DMS 273 (cell line): ENCODE data around the gene SGMS1.
A peak's percentile ranks its signal among the peaks of the same experiment; 100 is the strongest.
"Not testable (repeated sequence)": the region's sequence is repeated elsewhere in the genome, so short reads cannot be mapped to it uniquely, and the experiment has no call there.

Source experiments
- DNase-seq: peaks from one replicate; lab custom pipeline; 2025; ENCODE audit not compliant: unreplicated experiment; lab: John Stamatoyannopoulos, UW

The SGMS1 gene

DNA sequence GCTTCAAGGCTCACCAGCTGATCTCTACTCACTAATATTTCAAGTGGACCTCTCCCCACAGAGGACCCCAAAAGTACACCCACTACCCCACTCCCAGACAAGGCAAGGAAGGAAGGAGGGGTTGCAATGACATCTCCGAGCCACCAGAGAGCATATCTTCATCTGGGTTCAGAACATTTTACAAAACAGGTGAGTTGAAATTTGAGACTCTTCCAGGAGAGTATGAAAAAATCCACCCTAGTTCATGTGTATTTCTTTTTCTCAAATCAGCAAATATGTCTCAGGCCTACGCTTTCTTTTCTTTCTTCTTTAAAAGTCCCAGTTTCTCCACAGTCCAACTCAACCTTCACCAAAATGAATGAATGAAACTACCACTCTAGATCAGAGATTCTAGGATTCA, 61.9 kb downstream of the SGMS1 start:
- DNase-seq = peak; percentile 32

DNA sequence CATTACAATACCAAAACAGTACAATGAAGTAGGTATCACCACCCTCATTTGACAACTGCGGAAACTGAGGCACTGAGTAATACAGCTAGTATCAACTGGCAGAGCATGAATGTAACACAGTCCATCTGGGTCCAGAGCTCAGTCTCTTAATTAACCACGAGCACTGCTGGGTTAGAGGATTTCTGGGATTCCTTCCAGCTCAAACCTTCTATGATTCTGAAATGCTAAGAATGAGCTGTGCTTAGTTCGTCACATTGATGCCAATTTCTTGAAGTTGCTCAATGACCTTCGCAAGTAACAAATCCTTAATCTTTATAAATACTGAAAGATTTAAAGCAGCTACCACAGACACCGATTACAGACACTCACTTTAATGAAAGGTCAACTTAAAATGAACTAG, 62.5 kb downstream of the SGMS1 start:
- DNase-seq = peak; percentile 27

DNA sequence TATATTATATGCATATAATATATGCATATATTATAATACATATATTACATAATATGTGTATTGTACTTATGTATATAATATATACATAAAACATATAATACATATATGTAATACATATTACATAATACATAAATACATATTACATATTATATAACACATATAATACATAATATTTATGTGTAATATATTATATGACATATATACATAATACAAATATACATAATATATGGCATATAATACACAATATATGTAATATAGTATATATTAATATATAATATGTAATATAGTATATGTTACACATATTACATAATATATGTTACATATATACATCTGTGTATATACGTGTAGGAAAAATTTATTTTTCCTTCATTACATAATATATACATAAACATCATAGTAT, 63.4 kb downstream of the SGMS1 start:
- DNase-seq = no peak

DNA sequence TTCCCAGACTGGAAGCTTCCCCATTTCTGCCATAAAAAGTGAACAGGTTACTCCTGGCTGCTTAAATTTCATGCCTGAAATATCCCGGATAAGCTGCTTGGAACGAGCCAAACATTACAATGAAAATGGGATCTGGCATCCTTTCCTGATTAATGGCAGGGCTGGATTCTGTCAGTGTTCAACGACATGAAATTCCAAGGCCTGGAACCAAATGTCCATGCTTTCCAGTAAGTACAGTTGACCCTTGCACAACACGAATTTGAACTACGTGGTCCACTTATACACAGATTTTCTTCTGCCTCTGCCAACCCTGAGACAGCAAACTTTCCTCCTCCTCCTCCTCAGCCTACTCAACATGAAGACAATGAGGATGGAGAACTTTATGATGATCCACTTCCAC, 65.4 kb downstream of the SGMS1 start:
- no peak for DNase-seq

DNA sequence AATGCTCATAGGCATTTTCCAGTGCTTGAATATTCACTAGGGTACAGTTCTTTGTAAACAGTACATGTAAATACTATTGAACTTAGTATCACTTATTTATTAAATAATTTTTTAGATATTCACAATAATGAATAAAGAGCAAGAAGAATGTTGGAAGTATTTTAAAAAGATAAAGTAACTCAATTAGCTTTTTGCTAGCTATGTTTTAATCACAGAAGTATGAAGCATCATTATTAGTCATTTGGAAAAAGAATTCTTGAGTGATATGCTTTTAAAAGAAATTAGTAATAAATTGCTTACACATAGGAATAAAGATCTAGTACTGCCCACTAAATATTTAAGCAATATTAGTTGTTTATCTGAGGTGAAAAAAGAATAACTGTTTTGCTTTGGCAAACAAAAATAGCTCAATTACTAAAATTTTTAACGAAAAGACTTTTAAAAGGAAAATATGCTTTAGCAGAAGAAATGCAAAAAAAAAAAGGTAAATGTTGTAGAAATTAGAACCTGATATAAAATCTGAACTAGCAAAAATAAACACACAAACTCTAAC, 66.5 kb downstream of the SGMS1 start:
- no peak for DNase-seq

DNA sequence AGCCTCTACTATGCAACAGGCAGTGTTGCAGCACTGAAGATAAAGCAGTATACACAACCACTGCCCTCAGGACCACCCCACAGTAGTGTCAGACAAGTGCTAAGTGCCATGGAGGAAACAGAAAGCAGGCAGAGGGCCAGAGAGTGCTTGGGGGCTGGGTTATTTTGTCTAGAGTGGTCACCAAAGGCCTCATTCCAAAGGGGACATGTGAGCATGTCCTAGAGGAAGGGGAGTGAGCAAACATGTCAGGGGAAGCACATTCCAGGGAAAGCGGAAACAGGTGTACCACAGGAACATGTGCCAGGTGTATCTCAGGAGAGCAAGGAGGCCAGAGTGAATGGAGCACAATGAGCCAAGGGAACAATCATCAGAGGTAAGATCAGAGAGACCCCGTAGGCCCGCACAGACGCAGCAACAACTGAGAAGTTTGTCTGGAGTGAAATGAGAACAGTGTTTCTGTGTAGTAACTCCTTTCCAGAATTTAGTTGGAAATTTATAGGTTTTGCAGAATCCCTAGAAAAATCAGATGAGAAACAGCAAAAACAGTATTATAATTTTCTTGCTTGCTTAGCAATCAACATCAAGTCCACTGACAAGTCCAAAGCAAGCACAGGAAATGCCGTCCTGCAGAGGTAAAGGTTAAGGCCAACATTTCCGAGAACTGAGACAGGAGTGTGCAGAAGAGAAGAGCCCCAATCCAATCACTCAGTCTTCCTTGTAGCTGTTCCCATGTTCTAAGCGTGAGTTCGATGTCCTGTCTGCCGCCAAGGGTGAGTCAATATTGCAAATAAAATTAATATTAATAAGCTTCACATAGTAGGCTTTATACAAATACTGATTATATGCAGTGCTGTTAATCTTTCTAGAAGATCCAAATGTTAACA, 67.3 kb downstream of the SGMS1 start:
- DNase-seq = no peak

DNA sequence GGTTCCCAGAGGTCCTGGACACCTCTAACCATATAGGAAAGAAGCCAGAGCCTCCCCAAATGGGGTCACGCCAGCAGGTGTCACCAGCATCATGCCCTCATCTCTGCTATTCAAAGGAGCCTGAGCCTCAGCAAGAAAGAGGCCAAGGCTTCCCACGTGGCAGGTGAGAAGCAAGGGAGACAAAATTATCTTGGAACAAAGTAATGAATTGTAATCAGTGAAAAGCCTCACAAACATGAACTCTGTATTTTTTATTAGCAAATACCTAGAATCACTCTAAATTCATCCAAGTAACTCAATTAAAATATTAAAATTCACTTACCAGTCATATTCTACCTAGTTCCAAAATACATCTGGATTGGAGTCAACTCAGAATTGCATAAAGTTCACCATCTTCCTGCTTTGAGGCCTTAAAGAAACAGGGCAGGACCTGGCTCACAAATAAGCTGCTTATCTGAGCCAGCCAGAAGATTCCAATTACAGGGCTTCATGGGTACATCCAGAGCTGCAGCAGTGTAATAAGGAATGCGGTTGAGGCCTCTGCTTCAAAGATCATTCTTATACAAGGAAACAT, 68.7 kb downstream of the SGMS1 start:
- peak; percentile 40 for DNase-seq

DNA sequence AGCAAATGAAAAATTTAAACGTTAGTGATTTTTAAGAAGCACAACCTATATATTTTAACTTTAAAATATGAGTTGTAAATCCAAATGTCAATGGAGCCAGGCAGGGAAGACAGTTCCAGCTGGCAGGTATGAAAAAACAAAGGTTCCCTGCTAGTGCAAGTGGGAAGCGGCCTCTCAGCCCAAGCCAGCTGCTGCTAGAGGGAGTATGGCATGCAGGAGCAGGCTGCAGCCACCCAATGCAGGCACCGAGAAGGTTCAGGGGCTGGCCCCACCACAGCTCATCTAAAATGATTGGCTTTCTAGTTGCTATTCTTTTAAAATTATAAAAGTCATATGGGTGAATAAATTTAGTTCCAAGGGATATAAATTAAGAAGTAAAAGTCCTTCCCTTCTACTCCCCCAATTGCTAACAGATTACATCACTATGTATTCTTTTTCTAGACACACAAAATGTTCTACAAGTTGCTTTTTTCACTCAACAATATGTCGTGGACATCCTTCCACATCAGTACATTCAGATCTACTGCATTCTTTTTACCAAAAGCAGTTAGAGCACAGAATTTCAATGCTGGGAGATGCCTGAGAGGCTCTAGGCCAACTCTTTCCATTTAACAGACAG, 69.3 kb downstream of the SGMS1 start:
- DNase-seq = peak; percentile 41

DNA sequence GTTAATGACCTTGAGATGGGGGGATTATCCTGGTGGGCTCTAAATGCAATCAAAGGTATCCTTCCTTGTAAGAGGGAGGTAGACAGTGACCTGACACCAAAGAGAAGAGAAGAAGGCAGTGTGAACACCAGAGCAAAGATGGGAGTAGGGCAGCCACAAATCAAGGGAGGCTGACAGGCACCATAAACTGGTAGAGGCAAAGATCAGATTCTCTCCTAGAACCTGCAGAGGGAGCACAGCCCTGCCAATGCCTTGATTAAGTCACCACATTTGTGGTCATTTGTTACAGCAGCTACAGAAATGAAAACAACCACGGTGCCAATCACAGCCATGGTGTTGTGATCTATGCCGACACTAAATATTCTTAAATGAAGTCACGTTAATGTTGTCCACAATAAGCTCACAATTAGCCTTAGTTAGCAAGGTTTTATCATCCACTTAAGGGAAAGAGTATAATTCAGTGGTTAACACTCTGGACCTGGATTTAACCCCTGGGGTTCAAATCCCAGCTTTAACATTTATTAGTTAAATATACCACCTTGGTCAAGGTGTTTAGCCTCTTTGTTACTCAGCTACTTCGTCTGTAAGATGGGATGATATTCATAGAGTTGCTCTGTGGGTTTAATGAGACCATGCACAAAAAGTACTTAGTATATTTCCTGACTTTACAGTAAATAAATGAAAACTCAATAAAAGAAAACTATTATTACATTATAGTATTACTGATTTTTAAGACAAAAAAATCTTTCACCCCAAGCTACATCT, 70.8 kb downstream of the SGMS1 start:
- DNase-seq = peak; percentile 20

DNA sequence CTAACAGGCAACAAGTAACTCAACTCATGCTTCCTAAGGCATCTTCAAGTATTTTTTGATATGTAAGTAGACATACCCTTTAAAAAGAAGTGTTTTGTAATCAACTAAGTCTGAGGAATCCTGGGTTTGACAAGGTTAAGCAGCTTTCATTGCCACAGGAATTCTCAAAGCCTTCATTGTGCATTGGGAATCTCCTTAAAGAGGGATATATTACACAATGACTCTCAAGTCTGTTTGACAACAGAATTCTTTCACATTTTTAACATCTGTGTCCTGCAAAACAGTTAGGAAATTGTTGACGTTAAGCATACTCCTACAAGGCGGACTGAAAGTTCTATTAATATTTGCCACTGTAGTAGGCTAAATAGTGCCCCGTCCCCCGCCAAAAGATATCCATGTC, 71.4 kb downstream of the SGMS1 start:
- DNase-seq = no peak

DNA sequence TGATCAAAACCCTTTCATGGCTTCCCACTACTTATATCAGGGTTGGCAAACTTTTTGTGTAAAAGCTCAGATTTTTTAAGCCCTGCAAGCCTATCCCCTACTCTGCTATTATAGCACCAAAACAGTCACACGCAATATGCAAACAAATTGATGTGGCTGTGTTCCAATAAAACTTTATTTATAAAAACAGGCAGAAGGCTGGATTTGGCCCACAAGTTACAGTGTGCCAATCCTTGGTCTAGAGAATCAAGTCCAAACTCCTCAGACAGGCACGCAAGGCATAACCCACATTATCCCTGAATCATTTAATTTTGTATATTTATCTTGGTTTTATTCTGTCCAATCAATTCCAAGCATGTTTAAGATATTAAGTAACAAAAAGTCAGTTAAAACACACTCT, 71.9 kb downstream of the SGMS1 start:
- DNase-seq = no peak

DNA sequence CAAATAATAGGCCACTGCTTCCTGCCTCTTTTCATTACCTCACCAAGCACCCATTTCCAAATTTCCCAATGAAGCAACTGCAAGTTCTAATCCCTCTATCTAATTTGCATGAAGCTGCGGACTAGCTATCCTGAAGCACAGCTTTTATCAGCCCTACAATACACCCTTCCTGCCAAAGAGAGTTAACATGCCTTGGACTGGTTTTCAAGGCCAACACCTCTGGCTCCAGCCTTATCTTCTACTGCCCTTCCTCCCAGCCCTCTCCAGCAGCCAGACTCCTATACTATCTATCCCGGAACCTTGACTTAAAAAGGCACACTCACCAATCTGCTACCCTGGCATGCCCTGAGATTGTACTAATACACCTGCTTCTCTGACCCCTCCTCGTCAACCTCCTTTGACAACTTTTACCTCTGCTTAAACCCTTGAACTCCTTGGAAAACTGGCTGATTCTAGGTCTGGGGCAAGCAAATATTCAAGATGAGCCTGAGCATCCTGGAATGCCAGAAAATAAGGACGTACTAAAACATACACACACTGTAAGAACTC, 73.4 kb downstream of the SGMS1 start:
- no peak for DNase-seq

DNA sequence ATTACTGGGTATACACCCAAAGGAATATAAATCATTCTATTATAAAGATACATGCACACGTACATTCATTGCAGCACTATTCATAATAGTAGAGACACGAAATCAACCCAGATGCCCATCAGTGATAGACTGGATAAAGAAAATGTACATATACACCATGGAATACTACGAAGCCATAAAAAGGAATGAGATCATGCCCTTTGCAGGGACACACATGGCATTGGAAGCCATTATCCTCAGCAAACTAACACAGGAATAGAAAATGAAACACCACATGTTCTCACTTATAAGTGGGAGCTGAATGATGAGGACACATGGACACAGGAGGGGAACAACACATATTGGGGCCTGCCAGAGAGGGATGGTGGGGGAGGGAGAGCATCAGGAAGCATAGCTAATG, 74.6 kb downstream of the SGMS1 start:
- DNase-seq = not testable (repeated sequence)

DNA sequence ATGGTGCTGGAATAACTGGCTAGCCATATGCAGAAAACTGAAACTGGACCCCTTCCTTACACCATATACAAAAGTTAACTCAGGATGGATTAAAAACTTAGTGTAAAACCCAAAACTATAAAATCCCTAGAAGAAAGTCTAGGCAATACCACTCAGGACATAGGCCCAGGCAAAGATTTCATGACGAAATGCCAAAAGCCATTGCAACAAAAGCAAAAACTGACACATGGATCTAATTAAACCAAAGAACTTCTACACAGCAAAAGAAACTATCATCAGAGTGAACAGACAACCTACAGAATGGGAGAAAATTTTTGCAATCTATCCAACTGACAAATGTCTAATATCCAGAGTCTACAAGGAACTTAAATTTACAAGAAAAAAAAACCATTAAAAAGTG, 75.3 kb downstream of the SGMS1 start:
- DNase-seq = not testable (repeated sequence)

DNA sequence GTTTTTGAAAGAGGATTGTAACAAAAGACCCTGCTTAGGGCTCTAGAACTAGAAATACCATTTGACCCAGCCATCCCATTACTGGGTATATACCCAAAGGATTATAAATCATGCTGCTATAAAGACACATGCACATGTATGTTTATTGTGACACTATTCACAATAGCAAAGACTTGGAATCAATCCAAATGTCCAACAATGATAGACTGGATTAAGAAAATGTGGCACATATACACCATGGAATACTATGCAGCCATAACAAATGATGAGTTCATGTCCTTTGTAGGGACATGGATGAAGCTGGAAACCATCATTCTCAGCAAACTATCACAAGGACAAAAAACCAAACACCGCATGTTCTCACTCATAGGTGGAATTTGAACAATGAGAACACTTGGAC, 77.5 kb downstream of the SGMS1 start:
- not testable (repeated sequence) for DNase-seq

DNA sequence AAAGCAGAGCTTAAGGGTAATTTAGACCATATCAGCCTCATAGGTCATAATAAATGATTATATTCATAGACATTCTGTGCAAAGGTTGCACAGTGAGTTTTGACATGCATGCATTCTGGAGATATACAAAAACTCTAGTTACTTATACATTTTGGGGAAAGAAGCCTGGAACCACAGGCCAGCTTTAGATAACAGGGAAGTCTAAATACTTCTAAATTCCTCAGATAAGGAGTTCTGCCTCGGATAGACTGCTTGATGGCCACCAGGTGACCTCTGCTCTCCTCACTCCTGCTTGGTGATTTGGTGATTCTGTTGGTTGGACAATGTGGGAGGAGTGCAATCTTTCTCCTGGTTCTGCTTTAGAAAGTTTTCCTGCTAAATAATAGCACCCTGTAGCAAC, 77.9 kb downstream of the SGMS1 start:
- DNase-seq = no peak

DNA sequence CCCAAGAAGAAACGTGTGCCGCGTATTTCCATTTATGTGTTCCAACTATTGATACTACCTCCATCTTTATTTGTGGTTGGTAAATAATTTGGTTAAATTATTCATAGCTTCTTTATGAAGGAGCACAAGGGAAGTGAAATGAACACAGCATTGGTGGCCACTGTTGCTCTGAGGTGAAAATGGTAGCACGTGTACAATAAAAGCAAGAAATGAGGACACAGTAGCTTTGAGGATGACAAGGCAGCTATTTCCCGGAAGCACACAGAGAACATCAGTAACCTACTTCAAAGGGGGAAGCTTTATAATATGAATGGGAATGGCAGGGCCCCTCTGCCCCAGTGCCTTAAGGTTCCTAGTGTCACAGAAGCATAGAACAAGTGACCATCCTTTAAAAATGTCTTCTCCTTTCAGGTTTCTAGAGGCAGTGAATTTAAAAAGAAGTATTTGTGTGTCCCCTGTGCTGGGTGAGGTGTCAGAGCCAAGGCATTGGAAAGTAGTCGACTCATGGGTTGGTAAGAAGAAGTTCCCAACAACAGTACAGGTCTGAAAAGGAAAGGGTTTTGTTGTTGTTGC, 78.8 kb downstream of the SGMS1 start:
- DNase-seq = no peak

DNA sequence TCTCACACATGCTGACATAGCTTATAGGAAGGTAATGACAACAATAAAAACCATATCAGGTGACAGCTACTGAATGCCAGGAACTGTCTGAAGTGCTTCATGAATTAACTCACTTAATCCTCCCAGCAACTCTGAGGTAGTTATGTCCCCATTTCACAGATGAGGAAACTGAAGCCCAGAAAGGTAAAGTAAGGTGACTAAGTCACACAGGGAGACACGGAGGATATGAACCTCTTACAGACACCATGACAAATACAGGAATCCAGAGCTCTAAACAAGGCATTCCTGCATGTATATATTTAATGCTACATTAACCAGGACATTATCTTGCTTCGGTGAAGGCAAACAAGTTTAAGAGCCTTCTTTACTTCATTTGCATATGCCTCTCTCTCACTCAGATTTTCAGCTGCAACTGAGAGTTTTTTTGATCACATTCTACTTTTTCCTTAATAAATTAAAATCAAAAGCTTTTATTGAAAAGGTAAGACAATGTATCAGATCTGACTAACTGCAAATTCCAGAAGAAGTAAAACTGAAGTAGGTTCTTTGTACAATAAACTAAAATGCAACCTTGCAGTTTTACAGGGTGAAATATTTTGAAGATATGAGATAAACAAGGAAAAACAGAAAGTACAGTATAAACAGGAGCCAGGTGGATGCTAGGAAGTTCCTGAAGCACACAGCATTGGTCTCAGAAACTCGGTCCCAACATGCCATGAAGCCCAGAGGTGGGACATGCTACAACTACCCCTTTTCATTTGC, 79.5 kb downstream of the SGMS1 start:
- DNase-seq = no peak

DNA sequence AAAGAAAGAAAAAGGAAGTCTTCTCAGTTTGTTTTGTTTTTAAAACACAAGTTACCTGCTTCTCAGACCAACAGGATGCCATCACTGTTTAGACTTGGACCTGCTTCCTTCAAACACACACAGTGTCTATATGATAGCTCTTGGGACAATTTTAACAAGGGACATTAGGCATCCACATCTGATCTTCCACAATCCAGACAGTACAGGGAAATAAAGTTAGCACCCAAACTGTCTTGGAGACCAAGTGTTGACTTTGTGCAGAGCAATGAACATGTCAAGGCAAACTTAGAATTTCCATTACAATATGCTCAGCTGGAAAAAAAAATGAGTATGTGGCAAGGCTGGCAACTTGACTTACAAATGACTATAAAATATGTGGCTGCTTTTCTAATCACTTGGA, 80.9 kb downstream of the SGMS1 start:
- no peak for DNase-seq

DNA sequence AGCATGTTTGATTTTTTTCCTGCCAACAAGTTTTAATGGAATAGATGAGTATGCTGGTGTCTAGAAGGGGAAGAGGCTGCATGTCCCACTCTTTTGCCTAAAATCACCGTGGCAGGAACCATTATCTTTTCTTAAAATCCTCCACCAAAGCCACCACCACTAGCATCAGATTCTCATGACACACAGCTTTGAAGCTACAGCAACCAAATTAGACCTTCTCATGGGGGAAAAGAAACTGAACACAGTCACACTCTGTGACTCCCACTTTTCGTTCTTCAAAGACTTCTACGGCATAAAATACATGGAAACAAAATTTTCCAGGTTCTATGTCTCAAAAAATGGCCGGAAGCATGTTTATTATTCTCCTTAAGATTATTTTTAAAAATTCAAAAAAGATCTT, 81.8 kb downstream of the SGMS1 start:
- no peak for DNase-seq
